Activated CD4-positive, alpha-beta T cell treated with anti-CD3 and anti-CD28 coated beads, Interleukin-2, amount 50 U/mL, for 48 hours (primary cell): ENCODE measurements around the gene AOC3.

ENCODE experiments used
- DNase-seq, 2 experiments: peaks; one replicate each; pipeline ENCODE4 v3.0.0-alpha.2; 2020

The AOC3 gene, protein sequence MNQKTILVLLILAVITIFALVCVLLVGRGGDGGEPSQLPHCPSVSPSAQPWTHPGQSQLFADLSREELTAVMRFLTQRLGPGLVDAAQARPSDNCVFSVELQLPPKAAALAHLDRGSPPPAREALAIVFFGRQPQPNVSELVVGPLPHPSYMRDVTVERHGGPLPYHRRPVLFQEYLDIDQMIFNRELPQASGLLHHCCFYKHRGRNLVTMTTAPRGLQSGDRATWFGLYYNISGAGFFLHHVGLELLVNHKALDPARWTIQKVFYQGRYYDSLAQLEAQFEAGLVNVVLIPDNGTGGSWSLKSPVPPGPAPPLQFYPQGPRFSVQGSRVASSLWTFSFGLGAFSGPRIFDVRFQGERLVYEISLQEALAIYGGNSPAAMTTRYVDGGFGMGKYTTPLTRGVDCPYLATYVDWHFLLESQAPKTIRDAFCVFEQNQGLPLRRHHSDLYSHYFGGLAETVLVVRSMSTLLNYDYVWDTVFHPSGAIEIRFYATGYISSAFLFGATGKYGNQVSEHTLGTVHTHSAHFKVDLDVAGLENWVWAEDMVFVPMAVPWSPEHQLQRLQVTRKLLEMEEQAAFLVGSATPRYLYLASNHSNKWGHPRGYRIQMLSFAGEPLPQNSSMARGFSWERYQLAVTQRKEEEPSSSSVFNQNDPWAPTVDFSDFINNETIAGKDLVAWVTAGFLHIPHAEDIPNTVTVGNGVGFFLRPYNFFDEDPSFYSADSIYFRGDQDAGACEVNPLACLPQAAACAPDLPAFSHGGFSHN

GRCh38 chr17:42850954-42851353, at the start of gene AOC3:
TSS of gene AOC3 (plus strand) at chr17:42851199. CDS start at chr17:42851344, 145 bp downstream.
- no peak for DNase-seq

- DNase-seq: no peak
Measured at GRCh38 chr17:42803074-42803883, 47.7 kb upstream of the AOC3 start.

DNA sequence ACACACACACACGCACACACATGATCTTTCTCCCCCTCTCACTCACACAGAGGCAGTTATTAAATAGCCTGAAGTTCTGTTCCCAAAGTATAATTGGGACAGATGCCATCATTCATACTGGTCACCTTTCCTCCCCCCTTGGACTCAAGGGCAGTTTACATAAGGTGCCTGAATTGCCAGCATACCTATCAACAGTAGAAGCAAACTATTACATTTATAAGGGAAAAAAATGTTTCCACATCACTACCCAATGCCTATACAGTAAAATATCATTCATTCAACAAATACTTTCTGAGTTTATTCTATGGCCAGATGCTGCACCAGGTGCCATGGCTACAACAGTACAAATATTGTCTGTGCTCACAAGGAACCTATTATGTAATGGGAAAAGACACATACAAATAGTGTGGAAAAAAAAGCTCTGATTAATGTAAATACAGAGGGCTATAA, 46.1 kb upstream of the AOC3 start:
- no peak for DNase-seq

DNA sequence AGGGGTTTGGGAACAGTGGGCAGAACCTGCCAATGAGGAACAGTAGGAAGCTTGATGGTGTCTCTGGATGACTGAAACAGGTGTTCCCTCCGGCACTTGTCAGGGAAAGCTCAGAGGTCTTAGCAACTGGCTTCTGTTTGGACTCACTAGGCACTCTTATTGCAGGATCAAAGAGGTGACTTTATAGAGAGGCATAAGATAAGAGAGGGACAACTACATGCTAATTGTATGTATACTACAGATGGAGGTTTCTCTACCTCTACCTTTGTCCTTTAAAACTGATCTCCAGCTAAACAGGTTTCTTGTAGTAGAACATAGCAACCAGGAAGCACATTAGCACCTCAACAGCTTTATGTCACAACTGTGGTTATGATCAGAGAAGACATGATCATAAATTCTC, 44.8 kb upstream of the AOC3 start:
- DNase-seq: no peak

DNA sequence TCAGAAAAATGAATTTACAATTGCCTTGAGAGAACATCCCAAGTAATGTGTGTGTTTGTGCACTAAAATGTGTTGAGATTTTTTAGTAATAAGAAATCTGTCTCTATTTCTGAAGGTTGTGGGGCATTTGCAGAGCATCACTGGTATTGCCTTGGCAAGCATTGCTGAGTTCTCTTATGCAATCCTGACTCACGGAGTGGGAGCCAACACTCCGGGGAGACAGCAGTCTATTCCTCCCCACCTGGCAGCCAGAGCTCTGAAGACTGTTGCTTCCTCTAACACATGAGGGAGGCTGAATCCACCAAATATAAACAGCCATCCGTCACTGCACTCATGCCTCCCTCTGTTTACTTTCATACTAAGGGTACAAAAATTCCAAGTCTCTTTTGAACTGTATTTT, 41.7 kb upstream of the AOC3 start:
- no peak for DNase-seq

GRCh38 chr17:42814633-42815399, 36.2 kb upstream of the AOC3 start:
- no peak for DNase-seq

DNA sequence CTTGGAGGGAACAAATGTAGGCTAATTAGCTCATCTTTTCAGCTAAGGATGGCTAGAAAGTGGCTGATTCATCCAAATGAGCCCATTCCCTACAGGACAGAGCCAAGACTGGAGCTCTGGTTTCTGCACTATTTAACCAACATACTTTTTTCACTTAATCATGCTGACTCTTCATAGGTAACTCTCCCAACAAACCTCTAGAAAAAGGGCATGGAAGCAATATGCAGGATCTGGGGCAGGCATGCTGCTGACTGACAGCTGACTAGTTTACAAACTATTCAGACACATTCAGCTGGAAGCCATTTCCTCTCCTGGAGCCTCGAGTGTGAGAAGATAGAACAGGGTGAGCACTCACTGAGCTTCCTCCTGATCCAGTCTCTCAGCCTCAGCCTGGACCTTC, 33.1 kb upstream of the AOC3 start:
- no peak for DNase-seq

- no peak for DNase-seq
Measured at GRCh38 chr17:42818379-42818778, 32.6 kb upstream of the AOC3 start.

DNA sequence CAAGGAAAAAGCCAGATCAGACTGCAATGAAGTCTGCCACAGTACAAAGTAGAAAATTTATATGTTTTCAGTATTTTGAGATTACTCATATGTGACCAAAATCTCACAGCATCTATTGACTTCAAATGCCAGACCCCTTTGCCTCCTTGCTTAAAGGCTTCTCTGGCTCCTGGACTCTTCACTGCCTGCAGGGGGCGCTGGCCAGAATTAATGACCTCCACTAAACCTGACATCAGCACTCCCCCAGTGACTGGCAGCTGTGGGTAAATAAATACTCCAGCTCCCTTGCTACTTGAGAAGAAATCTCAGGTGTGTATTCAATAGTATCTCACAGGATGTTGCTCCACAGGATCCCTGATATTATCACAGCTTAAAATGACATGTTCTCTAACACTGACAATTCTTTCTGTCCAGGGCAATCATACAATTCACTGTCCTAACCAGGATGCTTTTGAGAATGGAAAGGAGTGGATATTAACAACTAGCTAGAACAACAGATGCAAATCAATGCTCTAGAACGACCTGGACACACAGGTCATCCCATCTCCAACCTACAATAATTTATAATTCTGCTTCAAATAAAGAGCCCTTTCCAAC, 31.0 kb upstream of the AOC3 start:
- DNase-seq: peak; percentile 76 to 80

GRCh38 chr17:42821176-42821575, 29.8 kb upstream of the AOC3 start:
- DNase-seq: no peak

- DNase-seq: no peak
Measured at GRCh38 chr17:42827472-42827871, 23.5 kb upstream of the AOC3 start.

DNA sequence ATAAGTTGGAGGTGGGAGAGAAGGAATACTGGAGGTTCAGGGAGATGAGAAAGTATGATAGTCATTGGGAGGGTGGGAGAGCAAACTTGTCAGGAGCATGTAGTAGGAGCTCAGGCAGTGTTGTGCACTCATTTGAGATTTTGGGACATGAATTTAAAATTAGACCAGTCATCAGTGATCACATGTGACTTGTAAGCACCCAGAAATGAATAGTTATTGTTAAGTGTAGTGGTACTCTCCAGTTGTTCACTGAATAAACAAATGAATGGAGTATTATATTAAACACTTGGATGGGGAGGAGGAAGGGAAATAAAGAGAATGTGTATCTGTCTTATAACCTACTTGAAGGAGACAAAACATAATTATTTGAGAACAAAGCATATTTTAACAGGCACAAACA, 20.0 kb upstream of the AOC3 start:
- no peak for DNase-seq

GRCh38 chr17:42832213-42832933, 18.6 kb upstream of the AOC3 start:
- no peak for DNase-seq

DNA sequence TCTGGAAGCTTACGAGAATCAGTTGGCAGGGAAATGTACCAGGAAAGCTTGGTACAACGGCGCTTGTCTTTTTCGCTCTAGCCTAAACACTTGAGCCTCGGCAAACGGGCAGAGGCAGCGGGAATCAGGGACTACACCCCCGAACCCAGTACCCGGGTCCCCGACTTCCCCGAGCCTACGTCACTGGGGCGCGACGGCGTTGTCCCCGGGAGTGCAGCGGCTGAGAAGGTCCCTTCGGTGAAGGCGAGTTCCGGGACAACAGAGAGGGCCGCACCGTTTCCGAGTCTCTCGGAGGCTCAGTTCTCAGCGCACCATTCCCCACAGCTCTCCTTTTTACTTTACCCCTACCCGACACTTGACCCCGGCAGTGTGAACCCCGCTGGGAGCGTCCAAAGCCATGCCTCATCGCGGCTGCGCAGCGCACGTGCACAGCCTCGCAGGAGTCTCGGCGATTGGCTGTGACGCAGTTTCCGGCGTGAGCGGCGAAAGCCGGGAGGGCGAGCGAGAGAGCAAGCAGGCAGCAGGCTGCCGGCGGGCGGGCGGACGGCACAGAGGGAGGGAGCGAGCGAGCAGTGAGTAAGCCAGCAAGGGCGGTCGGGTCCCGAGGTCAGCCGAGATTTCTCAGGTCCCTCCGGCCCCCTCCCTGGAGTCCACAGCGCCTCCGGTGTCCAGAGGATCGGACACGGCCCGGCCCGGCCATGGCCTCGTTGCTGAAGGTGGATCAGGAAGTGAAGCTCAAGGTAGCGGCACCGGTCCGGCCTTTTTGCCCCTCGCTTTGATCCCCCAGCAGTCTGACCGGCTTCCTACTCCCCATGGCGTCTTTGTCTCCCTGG, 17.8 kb upstream of the AOC3 start, which contains the start of gene PSME3:
PSME3 (plus strand) TSS at position 464 of the 833 bp plus-strand sequence; CDS start at position 699, 235 bp downstream.
- peak; percentile 89 to 92 for DNase-seq

DNA sequence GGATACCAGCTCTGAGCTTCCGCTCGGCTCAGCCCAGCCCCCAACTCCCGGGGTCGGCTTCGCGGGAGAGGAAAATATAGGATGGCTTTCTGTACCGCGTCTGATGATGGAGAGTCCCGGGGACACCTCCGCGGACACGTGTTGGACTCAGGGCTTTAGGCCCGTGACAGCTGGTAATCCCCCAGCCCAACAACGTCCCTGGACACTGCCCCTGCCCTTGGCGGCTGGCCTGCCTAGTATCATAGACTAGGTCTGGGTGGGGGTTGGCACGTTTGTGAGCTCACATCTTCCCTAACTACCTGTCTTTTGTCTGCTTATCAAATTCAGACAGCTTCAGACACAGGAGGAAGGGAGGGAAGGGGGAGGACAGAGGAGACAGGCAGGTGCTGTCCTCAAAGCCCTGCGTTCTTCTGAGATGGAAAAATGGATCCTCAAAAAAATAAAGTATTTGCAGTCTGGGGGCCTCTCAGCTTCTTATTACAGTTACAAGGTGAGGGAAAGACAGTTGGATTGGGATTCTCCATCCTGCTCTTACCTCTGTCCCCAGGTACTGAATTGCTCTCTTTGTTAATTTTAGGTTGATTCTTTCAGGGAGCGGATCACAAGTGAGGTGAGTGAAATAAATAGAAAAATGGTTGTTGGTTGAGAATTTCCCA, 17.1 kb upstream of the AOC3 start:
- no peak for DNase-seq

GRCh38 chr17:42835732-42836131, 15.3 kb upstream of the AOC3 start:
- DNase-seq: no peak

DNA sequence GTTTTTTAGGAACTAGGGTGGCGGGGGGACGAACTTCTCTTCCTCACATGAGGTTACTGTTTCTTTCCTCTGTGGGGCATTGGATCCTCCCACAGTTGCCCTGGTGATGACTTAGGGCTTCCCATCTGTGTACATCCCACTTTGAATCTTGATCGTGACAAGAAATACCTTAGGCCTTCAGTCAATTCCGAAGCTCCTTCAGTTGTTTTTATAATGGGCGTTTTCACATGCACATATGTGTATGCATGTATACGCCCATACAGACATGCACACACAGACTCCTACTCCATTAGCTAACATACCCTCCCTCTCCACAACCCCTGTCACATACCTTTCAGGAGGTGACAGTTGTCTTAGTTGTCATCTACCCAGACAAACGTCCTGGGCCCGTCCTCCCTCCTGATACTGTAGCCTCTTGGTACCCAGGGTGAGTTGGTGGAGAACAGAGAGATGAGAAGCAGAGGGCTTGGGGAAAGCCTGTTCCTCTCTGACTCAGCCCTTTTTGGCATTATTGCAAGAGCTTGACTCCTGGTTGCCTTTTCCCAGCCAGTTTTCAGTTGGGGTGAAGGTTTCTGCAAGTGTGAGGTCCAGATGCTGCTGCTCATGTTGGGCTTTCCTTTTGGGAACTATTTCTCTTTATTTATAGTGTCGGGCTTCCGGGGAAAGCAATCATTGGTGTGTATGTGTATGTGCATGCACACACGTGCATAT, 8.9 kb upstream of the AOC3 start:
- DNase-seq: no peak

- no peak for DNase-seq
Measured at GRCh38 chr17:42843358-42843934, 7.6 kb upstream of the AOC3 start.

- no peak for DNase-seq
Measured at GRCh38 chr17:42844271-42844670, 6.7 kb upstream of the AOC3 start, which contains the start of gene AOC2. TSS of gene AOC2 (plus strand) at chr17:42844580. CDS start at chr17:42844627, 47 bp downstream.
